Ectodermal cell (in vitro differentiated cells): ENCODE results near the gene RNF224.

Source experiments
- H3K27ac ChIP-seq: 2 replicates; pipeline ENCODE4 v1.7.0; 2013; ENCODE audit warnings: mild to moderate bottlenecking, low read depth, low read length; ENCODE audit not compliant: insufficient read depth, poor library complexity, severe bottlenecking
- H3K27me3 ChIP-seq: 2 replicates; pipeline ENCODE4 v1.7.0; 2013; ENCODE audit warnings: mild to moderate bottlenecking, low read length; ENCODE audit not compliant: insufficient read depth, control insufficient read depth, poor library complexity, severe bottlenecking
- H3K36me3 ChIP-seq: one replicate; pipeline ENCODE4 v1.7.0; 2013; ENCODE audit warnings: low read length; ENCODE audit not compliant: control insufficient read depth, insufficient read depth
- H3K4me1 ChIP-seq: one replicate; pipeline ENCODE4 v1.7.0; 2013; ENCODE audit warnings: low read length; ENCODE audit not compliant: control insufficient read depth, insufficient read depth
- H3K4me3 ChIP-seq: 2 replicates; pipeline ENCODE4 v1.7.0; 2013; ENCODE audit warnings: low read depth, low read length, control low read depth; ENCODE audit not compliant: insufficient read depth
- H3K9me3 ChIP-seq: 2 replicates; pipeline ENCODE4 v1.7.0; 2013; ENCODE audit warnings: mild to moderate bottlenecking, low read length, moderate library complexity; ENCODE audit not compliant: control insufficient read depth
- WGBS, 2 experiments: methylation state at CpG; one replicate each; pipeline ENCODE4 v1.1.7; 2013; ENCODE audit warnings: missing lambda C conversion rate in 2 of 2; 5-methylcytosine and 5-hydroxymethylcytosine counted together

The RNF224 gene

GRCh38 chr9:137276473-137277328, 49.4 kb downstream of the RNF224 start:
- Histone ChIP-seq H3K4me1 (peaks cover 25% of the 10 kb centered on the region), H3K36me3 (no peaks in the 10 kb centered on the region), H3K27ac (peak overlapping the region; percentile 62), H3K9me3 (no peaks in the 10 kb centered on the region), H3K4me3 (no peak overlapping the region), H3K27me3 (peaks cover 19% of the 10 kb centered on the region)
- 52 to 53% methylated on average over 30 of the region's 30 CpGs for WGBS, 2 experiments

DNA sequence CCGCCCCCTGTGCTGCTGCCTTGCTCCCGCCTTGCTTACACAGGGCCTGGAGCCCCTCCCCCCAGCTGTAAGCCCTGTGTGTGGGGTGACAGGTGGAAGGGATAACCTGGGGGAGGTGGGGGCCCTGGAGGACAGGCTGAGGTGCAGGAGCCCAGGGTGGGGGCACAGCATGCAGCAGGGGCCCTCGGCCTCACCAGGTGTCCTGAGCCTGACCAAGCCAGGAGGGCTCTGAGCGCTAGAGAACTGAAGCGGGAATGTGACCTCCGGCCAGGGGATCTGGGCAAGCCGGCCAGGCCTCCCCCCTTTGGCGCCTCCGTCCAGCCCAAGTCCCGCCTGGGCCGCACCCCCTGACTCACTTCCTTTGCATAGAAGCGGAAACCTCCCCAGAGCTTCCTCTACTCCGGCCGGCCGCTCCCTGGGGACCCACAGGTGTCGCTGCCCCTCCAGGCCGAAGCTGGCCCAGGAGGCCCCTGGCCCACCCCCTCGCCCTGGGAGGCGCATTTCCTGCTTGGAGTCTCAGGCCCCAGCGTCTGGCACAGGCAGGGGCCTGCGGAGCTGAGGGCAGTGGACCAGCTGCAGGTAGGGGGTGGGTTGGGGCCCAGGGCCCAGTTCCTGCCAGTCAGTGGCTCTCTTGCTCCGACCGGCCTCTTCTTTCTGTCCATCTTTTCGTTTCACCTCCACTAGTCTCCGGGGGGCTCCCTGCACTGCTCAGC, 50.2 kb downstream of the RNF224 start, which contains the start of gene TOR4A:
TSS of gene TOR4A (plus strand) at position 398 of the 713 bp plus-strand sequence. CDS start 964 bp downstream, outside the sequence.
- Histone ChIP-seq H3K36me3 (no peaks in the 10 kb centered on the region), H3K4me1 (peaks cover 25% of the 10 kb centered on the region), H3K9me3 (no peaks in the 10 kb centered on the region), H3K27me3 (peaks cover 19% of the 10 kb centered on the region), H3K27ac (peak within 1 kb of the TSS; percentile 62), H3K4me3 (peak within 1 kb of the TSS; percentile 31)
- WGBS, 2 experiments: 10 to 12% methylated on average over 25 of the region's 25 CpGs

- Histone ChIP-seq H3K4me3 (peak overlapping the region; percentile 31), H3K27ac (no peak overlapping the region), H3K9me3 (no peaks in the 10 kb centered on the region), H3K4me1 (peaks cover 25% of the 10 kb centered on the region), H3K27me3 (peaks cover 19% of the 10 kb centered on the region), H3K36me3 (no peaks in the 10 kb centered on the region)
- WGBS, 2 experiments: 23% methylated on average over 54 of the region's 54 CpGs
These were observed 50.9 kb downstream of the RNF224 start for GRCh38 chr9:137278061-137278701.
